Heart left ventricle (tissue), 13 donors: ENCODE measurements around the gene CNNM3.

Experiments used
- CTCF ChIP-seq, 12 donors: fragments of 200-600 bp; sonication (generic) in 4 of 12; IDR thresholded peaks; one replicate each; pipeline versions ENCODE4 v1.5.0 to v1.8.0; 2018 to 2022; ENCODE audit warnings: antibody characterized with exemption in 12 of 12, mild to moderate bottlenecking in 5 of 12
- POLR2A ChIP-seq, 2 donors: fragments of 450-650 bp; IDR thresholded peaks; one replicate each; pipeline ENCODE4 v1.6.1; 2017; ENCODE audit warnings: antibody characterized with exemption in 2 of 2, mild to moderate bottlenecking in 2 of 2, moderate library complexity in 2 of 2
- donor health status: ischemic (EF 13 %, LVEDD 7.1; RV severe dilation, severe dysfunction).
- donor health status: DM: no; HTN: yes; CAD: no.
- donor health status: DM: no; HTN: no; CAD: no.
- donor health status: ischemic (EF 25% LVEDD 6.9; RV normal size, moderate dysfunction).
- donor health status: ischemic (EF 25% LVEDD 5.7; RV mildly dilated, moderate dysfunction).
- donor health status: ischemic (EF 35%, LVEDD 5.7; RV mildly dilated, moderate dysfunction).
- donor health status: nonischemic (EF 11% LVEDD 7.7; RV severe dilation, severe dysfunction).
- donor health status: DM: yes; HTN: yes; CAD: no.
- donor health status: PGD.
- donor health status: ischemic (EF 29% LVEDD 5.4; RV normal size, mild dysfunction).
- donor health status: nonischemic (EF 23%, LVEDD 6.1; RV moderate dilation, normal function).

GRCh38 chr2:96822786-96823185 is 6.7 kb downstream of the CNNM3 start:
- TF ChIP-seq CTCF (IDR thresholded peaks at IDR 0.05): no peak
- TF ChIP-seq POLR2A (IDR thresholded peaks at IDR 0.05): no peak
